Esophagus muscularis mucosa (tissue), 4 donors: Measurements from ENCODE around the gene ACCSL.

Source experiments
- CTCF ChIP-seq, 3 experiments: fragments of 200-600 bp in 2 of 3; fragments of 450-650 bp in 1 of 3; sonication (generic) in 2 of 3; IDR thresholded peaks; one replicate each; pipeline ENCODE4 v1.5.1; 2017 to 2019; ENCODE audit warnings: antibody characterized with exemption in 3 of 3, mild to moderate bottlenecking in 2 of 3, moderate library complexity in 1 of 3
- EP300 ChIP-seq: sonication (generic); formaldehyde crosslinking; IDR thresholded peaks from one replicate; pipeline ENCODE4 v1.6.1; 2017; ENCODE audit warnings: antibody characterized with exemption
- POLR2A ChIP-seq: fragments of 450-650 bp; IDR thresholded peaks from one replicate; pipeline ENCODE4 v1.6.1; 2017; ENCODE audit warnings: antibody characterized with exemption, moderate library complexity, mild to moderate bottlenecking, low read depth
- POLR2AphosphoS5 ChIP-seq, 2 donors: sonication (generic); formaldehyde crosslinking; IDR thresholded peaks; one replicate each; pipeline ENCODE4 v1.6.1; 2017; ENCODE audit warnings: antibody characterized with exemption in 2 of 2

DNA sequence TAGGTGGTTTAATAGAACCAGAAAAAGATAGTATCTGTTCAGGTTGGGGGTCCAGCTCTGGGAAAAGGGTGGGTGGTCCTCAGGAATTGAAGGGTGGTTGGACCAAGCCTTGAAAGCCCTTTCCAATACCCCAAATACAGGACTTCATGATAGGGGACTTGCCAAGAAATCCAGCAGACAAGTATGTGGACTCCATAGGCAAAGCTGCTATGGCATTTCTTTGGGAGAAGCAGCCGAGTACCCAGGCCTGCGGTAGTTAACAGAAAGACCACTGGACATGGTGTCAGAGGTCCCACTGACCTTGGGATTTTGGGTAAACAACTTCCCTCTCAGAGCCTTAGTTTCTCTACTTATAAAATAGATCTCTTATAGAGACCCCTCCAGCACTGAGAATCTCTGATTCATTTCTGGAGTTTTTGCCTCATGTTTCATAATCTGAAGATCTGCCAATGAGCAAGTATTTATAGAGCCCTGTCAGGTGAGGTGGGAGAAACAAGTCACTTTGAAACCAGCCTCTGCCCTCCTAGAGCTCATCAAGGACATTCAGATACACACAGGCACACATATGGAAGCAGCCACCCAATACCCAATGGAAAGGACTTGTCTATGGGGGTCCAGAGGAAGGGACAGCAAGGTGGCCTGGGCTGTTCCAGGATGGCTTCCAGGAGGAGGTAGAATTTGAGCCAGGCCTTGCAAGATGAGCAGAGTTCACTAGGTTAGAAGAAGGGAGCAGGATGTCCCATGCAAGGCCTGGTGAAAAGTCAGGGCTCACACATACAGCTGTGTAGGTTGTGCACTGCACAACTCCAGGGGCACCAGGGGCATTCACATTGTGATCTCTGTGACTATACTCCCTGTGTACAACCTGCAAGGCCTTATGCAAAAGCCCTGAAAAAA is 31.0 kb upstream of the ACCSL start:
- TF ChIP-seq CTCF (IDR thresholded peaks at IDR 0.05) (no peak), POLR2A (no peak), EP300 (no peak), POLR2AphosphoS5 (IDR thresholded peaks at IDR 0.05) (no peak)
